H9 (cell line): ENCODE data around the gene HAT1. TPM values are rescaled to one million over a fixed set of nuclear protein-coding genes. Genes with fewer than 3 reads are reported as not detected.

Experiments used
- DNase-seq: peaks from one replicate; pipeline ENCODE4 v3.0.0-alpha.2; 2017
- H2AFZ ChIP-seq: one replicate; pipeline ENCODE4 v1.6.1; 2013; ENCODE audit warnings: mild to moderate bottlenecking, low read length, control low read depth, moderate library complexity
- H2AK5ac ChIP-seq: 2 replicates; pipeline ENCODE4 v1.6.1; 2013; ENCODE audit warnings: low read length, control low read depth, mixed read lengths; ENCODE audit not compliant: insufficient read length
- H2BK120ac ChIP-seq: one replicate; pipeline ENCODE4 v1.6.1; 2013; ENCODE audit warnings: low read depth, mild to moderate bottlenecking, low read length, control low read depth, inconsistent platforms; ENCODE audit not compliant: poor library complexity, severe bottlenecking
- H2BK12ac ChIP-seq: 2 replicates; pipeline ENCODE4 v1.6.1; 2013; ENCODE audit warnings: low read length, control low read depth, mixed read lengths, low read depth; ENCODE audit not compliant: insufficient read length
- H2BK15ac ChIP-seq: 2 replicates; pipeline ENCODE4 v1.6.1; 2013; ENCODE audit warnings: low read depth, low read length, control low read depth
- H2BK20ac ChIP-seq: one replicate; pipeline ENCODE4 v1.6.1; 2013; ENCODE audit warnings: low read depth, mild to moderate bottlenecking, low read length, control low read depth, inconsistent platforms; ENCODE audit not compliant: poor library complexity, severe bottlenecking
- H2BK5ac ChIP-seq: 2 replicates; pipeline ENCODE4 v1.6.1; 2013; ENCODE audit warnings: low read length, control low read depth, mixed read lengths; ENCODE audit not compliant: insufficient read length
- H3K14ac ChIP-seq: 2 replicates; pipeline ENCODE4 v1.6.1; 2013; ENCODE audit warnings: low read length, control low read depth; ENCODE audit not compliant: insufficient read depth
- H3K18ac ChIP-seq: 2 replicates; pipeline ENCODE4 v1.6.1; 2013; ENCODE audit warnings: low read depth, mild to moderate bottlenecking, mixed read lengths, low read length, control low read depth; ENCODE audit not compliant: insufficient read length
- H3K23ac ChIP-seq: 2 replicates; pipeline ENCODE4 v1.6.1; 2013; ENCODE audit warnings: low read length, control low read depth, mixed read lengths, low read depth; ENCODE audit not compliant: insufficient read length
- H3K23me2 ChIP-seq: 2 replicates; pipeline ENCODE4 v1.6.1; 2013; ENCODE audit warnings: low read depth, mild to moderate bottlenecking, mixed read lengths, low read length, control low read depth; ENCODE audit not compliant: insufficient read length, poor library complexity, severe bottlenecking
- H3K27ac ChIP-seq: 2 replicates; pipeline ENCODE4 v1.5.1; 2013; ENCODE audit warnings: low read length, control low read depth, mixed read lengths, low read depth; ENCODE audit not compliant: insufficient read length
- H3K27me3 ChIP-seq: 2 replicates; pipeline ENCODE4 v1.6.1; 2013; ENCODE audit warnings: low read length, control low read depth, inconsistent platforms; ENCODE audit not compliant: insufficient read depth
- H3K4ac ChIP-seq: 2 replicates; pipeline ENCODE4 v1.6.1; 2013; ENCODE audit warnings: low read depth, mild to moderate bottlenecking, control low read depth, inconsistent platforms, low read length, moderate library complexity
- H3K4me1 ChIP-seq: 2 replicates; pipeline ENCODE4 v1.6.1; 2013; ENCODE audit warnings: low read length, control low read depth, inconsistent platforms; ENCODE audit not compliant: insufficient read depth
- H3K4me2 ChIP-seq: 2 replicates; pipeline ENCODE4 v1.6.1; 2013; ENCODE audit warnings: low read length, control low read depth, mixed read lengths; ENCODE audit not compliant: insufficient read length, insufficient read depth
- H3K56ac ChIP-seq: 2 replicates; pipeline ENCODE4 v1.6.1; 2013; ENCODE audit warnings: low read depth, mild to moderate bottlenecking, mixed read lengths, low read length, control low read depth; ENCODE audit not compliant: insufficient read length
- H3K79me1 ChIP-seq: 2 replicates; pipeline ENCODE4 v1.6.1; 2013; ENCODE audit warnings: low read depth, mild to moderate bottlenecking, moderate library complexity, low read length, control low read depth, inconsistent platforms; ENCODE audit not compliant: insufficient read depth, poor library complexity, severe bottlenecking
- H3K79me2 ChIP-seq: 2 replicates; pipeline ENCODE4 v1.6.1; 2013; ENCODE audit warnings: low read length, control low read depth, inconsistent platforms; ENCODE audit not compliant: insufficient read depth
- H3K9ac ChIP-seq: 2 replicates; pipeline ENCODE4 v1.6.1; 2013; ENCODE audit warnings: low read length, control low read depth, mixed read lengths; ENCODE audit not compliant: insufficient read length; ENCODE audit errors: extremely low read depth
- H3K9me3 ChIP-seq: one replicate; pipeline ENCODE4 v1.6.1; 2013; ENCODE audit warnings: low read depth, low read length, inconsistent platforms; ENCODE audit not compliant: control insufficient read depth
- H3T11ph ChIP-seq: one replicate; pipeline ENCODE4 v1.6.1; 2013; ENCODE audit warnings: mild to moderate bottlenecking, low read length, control low read depth, inconsistent platforms
- H4K20me1 ChIP-seq: one replicate; pipeline ENCODE4 v1.6.1; 2013; ENCODE audit not compliant: control insufficient read depth, insufficient read length, insufficient read depth
- H4K5ac ChIP-seq: 2 replicates; pipeline ENCODE4 v1.6.1; 2013; ENCODE audit warnings: low read depth, mild to moderate bottlenecking, mixed read lengths, low read length, control low read depth; ENCODE audit not compliant: insufficient read length
- H4K8ac ChIP-seq: replicated peaks from 2 replicates; pipeline ENCODE4 v1.6.1; 2013; ENCODE audit warnings: low read length, control low read depth, mixed read lengths, low read depth; ENCODE audit not compliant: insufficient read length
- H4K91ac ChIP-seq: 2 replicates; pipeline ENCODE4 v1.6.1; 2013; ENCODE audit warnings: low read depth, mild to moderate bottlenecking, moderate library complexity, mixed read lengths, low read length, control low read depth; ENCODE audit not compliant: insufficient read length
- H3K27ac Mint-ChIP-seq, 3 experiments: 2 replicates in 2 of 3; 3 replicates in 1 of 3; pipeline ENCODE4 v1.8.0; 2020 to 2021; ENCODE audit warnings: mixed read lengths in 3 of 3, mild to moderate bottlenecking in 1 of 3, moderate library complexity in 1 of 3
- H3K27me3 Mint-ChIP-seq: 2 replicates; pipeline ENCODE4 v1.8.0; 2021; ENCODE audit warnings: low read depth, mild to moderate bottlenecking, moderate library complexity, mixed read lengths
- H3K36me3 Mint-ChIP-seq, 3 experiments: 2 replicates in 2 of 3; 3 replicates in 1 of 3; pipeline ENCODE4 v1.8.0; 2020 to 2021; ENCODE audit warnings: low read depth in 3 of 3, mixed read lengths in 3 of 3; ENCODE audit not compliant: insufficient read depth in 1 of 3
- H3K4me1 Mint-ChIP-seq, 2 experiments: 2 replicates each; pipeline ENCODE4 v1.8.0; 2020; ENCODE audit warnings: mixed read lengths in 2 of 2
- H3K4me3 Mint-ChIP-seq, 2 experiments: 2 replicates in 1 of 2; 3 replicates in 1 of 2; pipeline ENCODE4 v1.8.0; 2020 to 2021; ENCODE audit warnings: mild to moderate bottlenecking in 2 of 2, mixed read lengths in 2 of 2, moderate library complexity in 1 of 2
- H3K9me3 Mint-ChIP-seq, 2 experiments: 2 replicates in 1 of 2; 3 replicates in 1 of 2; pipeline ENCODE4 v1.8.0; 2020; ENCODE audit warnings: mild to moderate bottlenecking in 2 of 2, mixed read lengths in 2 of 2, moderate library complexity in 1 of 2
- CTCF ChIP-seq: fragments of 200-600 bp; sonication (generic); conservative IDR thresholded peaks from 3 replicates; pipeline ENCODE4 v1.8.0; 2021; ENCODE audit warnings: antibody characterized with exemption, mild to moderate bottlenecking
- WGBS: extraction: QIAGEN DNeasy Blood & Tissue Kit; methylation state at CpG from one replicate; pipeline ENCODE4 v1.1.7; 2013; ENCODE audit warnings: missing lambda C conversion rate, low lambda C conversion rate, mixed read lengths; ENCODE audit not compliant: insufficient read length; ENCODE audit errors: extremely low coverage; 5-methylcytosine and 5-hydroxymethylcytosine counted together
- total RNA-seq: library from RNA; stranded (reverse); gene quantifications from 2 replicates; pipeline ENCODE4 v1.2.1, GENCODE V29; 2021

HAT1 gene
- total RNA-seq, 1 experiment from 2014 or later: 73.0 TPM

GRCh38 chr2:171874517-171874916 lies 47.7 kb upstream of the HAT1 start:
- Mint-ChIP-seq H3K4me3 (no peak overlapping the region), H3K27me3 (no peaks in the 10 kb centered on the region), H3K27ac (no peak overlapping the region), H3K9me3 (no peaks in the 10 kb centered on the region), H3K4me1 (no peaks in the 10 kb centered on the region), H3K36me3 (peaks cover 10 to 23% (median 13%) of the 10 kb centered on the region in 3 experiments)
- Histone ChIP-seq H3K4ac (no peak overlapping the region), H2BK12ac (no peak overlapping the region), H3K9me3 (no peaks in the 10 kb centered on the region), H3K4me2 (no peak overlapping the region), H4K5ac (no peak overlapping the region), H3K14ac (no peak overlapping the region), H3K23ac (no peak overlapping the region), H3K4me1 (no peaks in the 10 kb centered on the region), H2AK5ac (no peak overlapping the region), H3K79me1 (no peaks in the 10 kb centered on the region), H4K20me1 (no peaks in the 10 kb centered on the region), H3T11ph (no peak overlapping the region), H3K9ac (no peak overlapping the region), H2AFZ (no peak overlapping the region), H3K18ac (no peak overlapping the region), H3K27ac (no peak overlapping the region), H2BK120ac (no peak overlapping the region), H2BK5ac (no peak overlapping the region), H4K8ac (no peak overlapping the region), H4K91ac (no peak overlapping the region), H3K79me2 (no peaks in the 10 kb centered on the region), H3K27me3 (no peaks in the 10 kb centered on the region), H3K56ac (no peak overlapping the region), H3K23me2 (no peaks in the 10 kb centered on the region), H2BK15ac (no peak overlapping the region), H2BK20ac (no peak overlapping the region)
- no CpG with 5 or more reads among the region's 1 CpG for WGBS
- TF ChIP-seq CTCF: no peak
- no peak for DNase-seq
